Right forelimb (tissue), 1 donor: ENCODE results near the gene HCRTR1.

Experiments used
- DNase-seq: peaks from one replicate; pipeline ENCODE4 v3.0.0-alpha.2; 2018

HCRTR1 gene

DNA sequence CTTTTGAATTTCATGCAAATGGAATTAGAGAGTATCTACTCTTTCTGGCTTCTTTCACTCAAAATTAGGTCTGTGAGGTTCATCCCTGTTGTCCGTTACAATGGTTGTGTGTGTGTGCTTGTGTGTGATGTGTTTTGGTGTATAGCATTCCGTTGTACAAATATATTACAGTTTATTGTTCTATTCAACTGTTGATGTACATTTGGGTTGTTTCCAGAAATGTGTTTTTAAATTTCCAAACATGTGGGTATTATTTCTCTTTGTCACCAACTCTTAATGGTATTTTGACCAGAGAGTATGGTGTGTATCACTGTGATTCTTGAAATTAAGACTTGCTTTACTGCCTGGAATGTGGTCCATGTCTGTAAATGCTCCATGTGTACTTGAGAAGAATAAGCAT is 16.8 kb upstream of the HCRTR1 start:
- no peak for DNase-seq

DNA sequence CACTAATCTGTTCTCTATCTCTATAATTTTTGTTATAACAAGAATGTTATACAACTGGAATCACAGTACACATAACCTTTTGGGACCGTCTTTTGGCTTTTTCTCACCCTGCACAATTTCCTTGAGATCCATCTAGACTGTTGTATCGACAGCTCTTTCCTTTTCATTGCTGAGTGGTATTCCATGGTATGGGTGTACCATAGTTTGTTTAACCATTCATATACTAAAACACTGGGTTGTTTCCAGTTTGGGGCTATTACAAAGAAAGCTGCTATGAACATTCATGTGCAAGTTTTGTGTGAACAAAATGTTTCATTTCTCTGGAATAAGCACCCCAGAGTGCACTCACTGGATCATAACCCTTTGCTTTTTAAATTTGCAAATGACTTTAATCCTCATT is 15.4 kb upstream of the HCRTR1 start:
- DNase-seq: no peak

DNA sequence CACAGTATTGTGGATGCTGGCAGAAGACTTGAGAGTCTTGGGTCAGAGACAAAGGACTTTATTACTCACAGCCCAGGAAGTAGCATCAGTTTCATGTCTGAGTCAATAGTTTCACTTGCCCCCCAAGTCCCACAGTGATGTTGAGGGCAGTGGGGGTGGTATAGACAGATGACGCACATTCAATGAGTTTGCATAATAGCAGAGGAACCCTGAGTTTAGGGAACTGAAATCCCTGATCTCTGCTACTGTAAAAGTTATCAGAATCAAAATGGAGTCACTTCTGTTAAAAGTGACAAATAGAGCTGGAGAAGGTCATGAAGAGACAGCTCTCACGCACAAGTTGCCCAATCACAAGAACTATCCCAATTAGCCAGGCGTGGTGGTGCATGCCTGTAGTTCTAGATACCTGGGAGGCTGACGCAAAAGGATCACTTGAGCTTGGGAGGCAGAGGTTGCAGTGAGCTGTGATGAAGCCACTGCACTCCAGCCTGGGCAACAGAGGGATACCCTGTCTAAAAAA is 11.5 kb upstream of the HCRTR1 start:
- no peak for DNase-seq

- no peak for DNase-seq
These were observed 10.1 kb upstream of the HCRTR1 start for GRCh38 chr1:31607360-31607759.

- DNase-seq: no peak
These were observed 7.9 kb upstream of the HCRTR1 start for GRCh38 chr1:31609514-31610118.

DNA sequence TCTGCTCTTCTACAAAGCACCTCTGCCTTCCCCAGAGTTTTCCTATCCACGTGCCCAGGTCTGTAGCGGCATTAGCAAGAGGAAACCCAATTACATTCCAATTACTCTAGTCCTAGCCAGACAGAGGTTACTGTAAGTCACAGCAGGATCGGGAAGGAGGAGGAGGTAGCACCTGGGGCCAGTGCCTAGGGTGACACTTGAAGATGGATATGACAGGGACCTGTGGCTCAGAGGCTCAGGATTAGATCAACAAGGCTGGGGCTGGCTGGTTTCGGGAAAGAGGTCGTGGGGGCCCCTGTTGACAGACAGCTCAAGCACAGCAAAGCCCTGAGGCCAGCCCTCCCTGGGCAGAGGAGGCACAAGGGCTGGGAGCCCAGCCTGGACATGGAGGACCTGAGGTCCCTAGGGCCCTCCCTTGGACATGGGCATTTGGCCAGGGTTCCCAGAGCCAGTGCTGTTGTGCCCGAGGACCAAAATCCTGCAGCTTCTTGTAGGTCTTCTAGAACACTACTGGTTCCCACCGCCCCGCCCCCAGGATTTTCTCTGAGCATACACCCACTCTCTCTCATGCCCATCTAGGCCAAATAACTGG is 3.0 kb upstream of the HCRTR1 start:
- DNase-seq: no peak

DNA sequence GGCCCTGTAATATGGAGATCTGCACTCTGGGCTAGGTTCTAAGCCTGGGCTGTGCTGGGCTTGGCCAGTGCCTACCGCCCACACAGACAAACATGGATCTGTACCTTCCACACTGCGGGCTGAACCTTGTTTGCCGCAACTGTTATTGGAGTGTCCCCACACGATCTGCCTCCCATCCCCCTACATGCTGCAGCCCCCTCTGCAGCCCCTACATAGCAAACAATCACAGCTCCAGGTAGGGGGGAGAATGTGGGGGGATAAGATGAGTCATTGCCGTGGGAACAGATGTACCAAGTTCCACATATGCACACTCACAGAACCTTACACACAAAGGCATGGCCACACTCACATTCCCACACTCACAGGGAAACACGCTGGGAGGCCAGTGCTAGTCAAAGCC is 2.1 kb upstream of the HCRTR1 start:
- DNase-seq: no peak

DNA sequence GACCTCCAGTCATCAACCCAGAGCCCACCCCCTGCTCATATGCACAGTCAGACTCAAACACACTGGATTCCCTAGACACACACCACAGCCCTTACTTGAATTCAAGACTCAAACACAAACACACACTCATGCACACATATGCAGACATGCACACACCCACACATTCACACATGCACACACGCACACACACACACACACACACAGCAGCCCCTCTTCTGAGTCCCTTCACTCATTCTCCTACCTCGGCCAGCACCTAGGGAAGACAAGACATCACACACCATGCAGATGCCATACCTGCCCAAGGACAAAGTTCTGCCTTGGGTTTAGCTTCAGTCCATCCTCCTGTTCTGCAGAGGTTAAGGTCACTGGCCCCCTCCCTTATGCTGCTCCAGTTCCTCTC is 1.6 kb upstream of the HCRTR1 start:
- no peak for DNase-seq

GRCh38 chr1:31617916-31618746 is 642 bp downstream of the HCRTR1 start:
- peak; percentile 71 for DNase-seq

GRCh38 chr1:31618916-31619846 is 1.7 kb downstream of the HCRTR1 start:
- DNase-seq: no peak

DNA sequence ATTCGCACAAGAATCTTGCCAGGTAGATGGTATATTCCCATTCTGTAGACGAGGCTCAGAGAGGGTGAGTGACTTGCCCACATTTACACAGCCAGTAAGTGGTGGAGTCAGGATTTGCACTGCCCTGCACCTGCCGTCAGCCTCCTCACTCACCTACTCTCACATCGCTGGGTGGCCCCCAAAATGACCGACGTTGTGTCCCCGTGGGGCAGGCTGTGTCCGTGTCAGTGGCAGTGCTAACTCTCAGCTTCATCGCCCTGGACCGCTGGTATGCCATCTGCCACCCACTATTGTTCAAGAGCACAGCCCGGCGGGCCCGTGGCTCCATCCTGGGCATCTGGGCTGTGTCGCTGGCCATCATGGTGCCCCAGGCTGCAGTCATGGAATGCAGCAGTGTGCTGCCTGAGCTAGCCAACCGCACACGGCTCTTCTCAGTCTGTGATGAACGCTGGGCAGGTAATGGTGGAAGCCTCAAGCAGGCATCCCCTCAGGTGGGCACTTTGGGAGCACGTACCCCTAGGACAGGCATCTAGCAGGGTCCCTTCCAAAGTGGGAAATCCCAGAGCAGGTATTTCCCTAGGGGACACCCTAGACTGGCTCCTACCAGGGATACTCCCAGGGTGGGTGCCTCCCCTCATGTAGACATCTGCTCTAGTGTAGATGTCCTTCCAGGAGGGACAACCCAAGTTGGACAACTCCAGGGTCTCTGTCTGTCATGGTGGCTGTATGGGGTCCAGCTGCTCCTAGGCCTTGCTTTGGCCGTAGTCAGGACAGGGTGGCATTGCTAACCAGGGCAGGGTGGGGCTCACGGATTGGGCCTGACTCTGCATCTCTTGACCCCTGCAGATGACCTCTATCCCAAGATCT is 3.4 kb downstream of the HCRTR1 start:
- DNase-seq: no peak

GRCh38 chr1:31621498-31621820 is 4.0 kb downstream of the HCRTR1 start:
- no peak for DNase-seq

- DNase-seq: no peak
These were observed 4.6 kb downstream of the HCRTR1 start for GRCh38 chr1:31621847-31622730.

DNA sequence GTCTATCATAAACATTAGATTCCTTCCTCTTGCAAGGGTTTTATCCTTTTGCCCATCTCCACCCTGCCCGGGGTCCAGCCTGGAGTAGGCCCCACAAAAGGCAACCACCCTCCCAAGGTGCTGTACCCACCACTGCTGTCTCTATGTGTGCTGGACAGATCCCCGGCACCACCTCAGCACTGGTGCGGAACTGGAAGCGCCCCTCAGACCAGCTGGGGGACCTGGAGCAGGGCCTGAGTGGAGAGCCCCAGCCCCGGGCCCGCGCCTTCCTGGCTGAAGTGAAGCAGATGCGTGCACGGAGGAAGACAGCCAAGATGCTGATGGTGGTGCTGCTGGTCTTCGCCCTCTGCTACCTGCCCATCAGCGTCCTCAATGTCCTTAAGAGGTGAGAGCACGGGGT is 5.9 kb downstream of the HCRTR1 start:
- no peak for DNase-seq

DNA sequence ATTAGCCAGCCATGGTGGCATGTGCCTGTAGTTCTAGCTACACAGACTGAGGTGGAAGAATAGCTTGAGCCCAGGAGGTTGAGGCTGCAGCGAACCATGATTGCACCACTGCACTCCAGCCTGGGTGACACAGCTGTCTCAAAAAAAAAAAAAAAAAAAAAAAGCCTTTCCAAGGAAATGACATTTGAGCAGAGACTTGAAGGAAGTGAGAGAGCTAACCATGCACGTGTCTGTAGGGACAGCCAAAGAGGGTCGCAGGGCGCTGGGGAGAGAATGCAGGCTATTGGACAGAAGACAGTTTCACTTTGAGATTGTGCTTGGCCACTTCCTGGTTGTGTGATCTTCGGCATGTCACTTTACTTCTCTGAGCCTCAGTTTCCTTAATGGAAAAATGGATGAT is 6.8 kb downstream of the HCRTR1 start:
- no peak for DNase-seq

- DNase-seq: no peak
These were observed 7.4 kb downstream of the HCRTR1 start for GRCh38 chr1:31624731-31625514.

- DNase-seq: no peak
These were observed 8.2 kb downstream of the HCRTR1 start for GRCh38 chr1:31625561-31626222.

- no peak for DNase-seq
These were observed 9.0 kb downstream of the HCRTR1 start for GRCh38 chr1:31626223-31627207.
